HFFc6 (cell line): ENCODE measurements around the gene GPSM1. TPM values are rescaled to one million over a fixed set of nuclear protein-coding genes. Genes with fewer than 3 reads are reported as not detected.

ENCODE experiments used
- DNase-seq: peaks from one replicate; pipeline ENCODE4 v3.0.0-alpha.2; 2018
- H3K27ac Mint-ChIP-seq: 2 replicates; pipeline ENCODE4 v1.8.0; 2020; ENCODE audit warnings: mild to moderate bottlenecking, mixed read lengths
- H3K27me3 Mint-ChIP-seq: 2 replicates; pipeline ENCODE4 v1.8.0; 2021; ENCODE audit warnings: mild to moderate bottlenecking, moderate library complexity, mixed read lengths; ENCODE audit not compliant: insufficient read depth
- H3K36me3 Mint-ChIP-seq: 2 replicates; pipeline ENCODE4 v1.8.0; 2021; ENCODE audit warnings: low read depth, mixed read lengths
- H3K4me1 Mint-ChIP-seq: 2 replicates; pipeline ENCODE4 v1.8.0; 2020; ENCODE audit warnings: low read depth, mixed read lengths
- H3K4me3 Mint-ChIP-seq: 2 replicates; pipeline ENCODE4 v1.8.0; 2020; ENCODE audit warnings: mild to moderate bottlenecking, moderate library complexity, mixed read lengths
- H3K9me3 Mint-ChIP-seq: 2 replicates; pipeline ENCODE4 v1.8.0; 2020; ENCODE audit warnings: mild to moderate bottlenecking, mixed read lengths
- total RNA-seq, 6 experiments: library from RNA; stranded (reverse); fragmentation: NEBNext Ultra II Directional; extraction: Animal tissue kit (Norgen Biotek cat#: 25700); gene quantifications; 2 replicates in 1 of 6; 3 replicates in 5 of 6; pipeline ENCODE4 v1.2.3, GENCODE V29; 2021
- TF ChIP-seq, protein P1 (sequence below): fragments of 200-600 bp; sonication (generic); IDR thresholded peaks from 2 replicates; pipeline ENCODE4 v1.5.0; 2021; ENCODE audit warnings: antibody characterized with exemption, mild to moderate bottlenecking

Gene GPSM1
- total RNA-seq, 6 experiments from 2014 or later, result 50.9 to 60.2 (median 55.0) TPM

- H3K27me3 Mint-ChIP-seq, result peaks cover 12% of the 10 kb centered on the region
- H3K4me3 Mint-ChIP-seq, result no peak overlapping the region
- H3K27ac Mint-ChIP-seq, result no peak overlapping the region
- no peaks in the 10 kb centered on the region for H3K36me3 Mint-ChIP-seq
- TF ChIP-seq, protein P1, sequence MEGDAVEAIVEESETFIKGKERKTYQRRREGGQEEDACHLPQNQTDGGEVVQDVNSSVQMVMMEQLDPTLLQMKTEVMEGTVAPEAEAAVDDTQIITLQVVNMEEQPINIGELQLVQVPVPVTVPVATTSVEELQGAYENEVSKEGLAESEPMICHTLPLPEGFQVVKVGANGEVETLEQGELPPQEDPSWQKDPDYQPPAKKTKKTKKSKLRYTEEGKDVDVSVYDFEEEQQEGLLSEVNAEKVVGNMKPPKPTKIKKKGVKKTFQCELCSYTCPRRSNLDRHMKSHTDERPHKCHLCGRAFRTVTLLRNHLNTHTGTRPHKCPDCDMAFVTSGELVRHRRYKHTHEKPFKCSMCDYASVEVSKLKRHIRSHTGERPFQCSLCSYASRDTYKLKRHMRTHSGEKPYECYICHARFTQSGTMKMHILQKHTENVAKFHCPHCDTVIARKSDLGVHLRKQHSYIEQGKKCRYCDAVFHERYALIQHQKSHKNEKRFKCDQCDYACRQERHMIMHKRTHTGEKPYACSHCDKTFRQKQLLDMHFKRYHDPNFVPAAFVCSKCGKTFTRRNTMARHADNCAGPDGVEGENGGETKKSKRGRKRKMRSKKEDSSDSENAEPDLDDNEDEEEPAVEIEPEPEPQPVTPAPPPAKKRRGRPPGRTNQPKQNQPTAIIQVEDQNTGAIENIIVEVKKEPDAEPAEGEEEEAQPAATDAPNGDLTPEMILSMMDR, result no peak
- no peaks in the 10 kb centered on the region for H3K9me3 Mint-ChIP-seq
- peaks cover 18% of the 10 kb centered on the region for H3K4me1 Mint-ChIP-seq
- no peak for DNase-seq
These were observed 16.5 kb downstream of the GPSM1 start for GRCh38 chr9:136343884-136344269.

- H3K36me3 Mint-ChIP-seq, result no peaks in the 10 kb centered on the region
- TF ChIP-seq, protein P1, result no peak
- peak overlapping the region; percentile 46 for H3K27ac Mint-ChIP-seq
- H3K9me3 Mint-ChIP-seq, result no peaks in the 10 kb centered on the region
- H3K4me1 Mint-ChIP-seq, result peaks cover 18% of the 10 kb centered on the region
- peak overlapping the region; percentile 11; the same call in 1 of the 2 replicates for H3K4me3 Mint-ChIP-seq
- H3K27me3 Mint-ChIP-seq, result peaks cover 12% of the 10 kb centered on the region
- no peak for DNase-seq
These were observed 17.4 kb downstream of the GPSM1 start for GRCh38 chr9:136344544-136345280.

GRCh38 chr9:136345281-136346156 lies 18.2 kb downstream of the GPSM1 start:
- H3K4me1 Mint-ChIP-seq, result peaks cover 18% of the 10 kb centered on the region
- TF ChIP-seq, protein P1, result peak; percentile 75
- peak overlapping the region; percentile 74 for H3K27ac Mint-ChIP-seq
- peaks cover 13% of the 10 kb centered on the region for H3K27me3 Mint-ChIP-seq
- DNase-seq, result peak; percentile 55
- H3K4me3 Mint-ChIP-seq, result peak overlapping the region; percentile 53; the same call in 1 of the 2 replicates
- H3K36me3 Mint-ChIP-seq, result no peaks in the 10 kb centered on the region
- H3K9me3 Mint-ChIP-seq, result no peaks in the 10 kb centered on the region

- H3K27ac Mint-ChIP-seq, result no peak overlapping the region
- no peak for DNase-seq
- peak overlapping the region; percentile 53; the same call in 1 of the 2 replicates for H3K4me3 Mint-ChIP-seq
- peaks cover 18% of the 10 kb centered on the region for H3K4me1 Mint-ChIP-seq
- peaks cover 13% of the 10 kb centered on the region for H3K27me3 Mint-ChIP-seq
- H3K36me3 Mint-ChIP-seq, result no peaks in the 10 kb centered on the region
- TF ChIP-seq, protein P1, result peak; percentile 15
- H3K9me3 Mint-ChIP-seq, result no peaks in the 10 kb centered on the region
These were observed 18.8 kb downstream of the GPSM1 start for GRCh38 chr9:136346157-136346481.

- Mint-ChIP-seq H3K27me3 (peaks cover 13% of the 10 kb centered on the region), H3K4me3 (no peak overlapping the region), H3K36me3 (no peaks in the 10 kb centered on the region), H3K27ac (no peak overlapping the region; the same call in 1 of the 2 replicates), H3K9me3 (no peaks in the 10 kb centered on the region), H3K4me1 (peaks cover 18% of the 10 kb centered on the region)
- TF ChIP-seq, protein P1, result no peak
- DNase-seq, result no peak
These were observed 19.7 kb downstream of the GPSM1 start for GRCh38 chr9:136346927-136347465.
